GM19467 (cell line): ENCODE results near the gene MACROD2.
"Not testable (repeated sequence)": the region's sequence is repeated elsewhere in the genome, so short reads cannot be mapped to it uniquely, and the experiment has no call there.

ENCODE experiments used
- ATAC-seq: cut with Tn5 transposase; IDR thresholded peaks from one replicate; pipeline ENCODE4 v1.9.1; 2021; ENCODE audit warnings: mild to moderate bottlenecking, moderate library complexity; ENCODE audit not compliant: unreplicated experiment

The MACROD2 gene

DNA sequence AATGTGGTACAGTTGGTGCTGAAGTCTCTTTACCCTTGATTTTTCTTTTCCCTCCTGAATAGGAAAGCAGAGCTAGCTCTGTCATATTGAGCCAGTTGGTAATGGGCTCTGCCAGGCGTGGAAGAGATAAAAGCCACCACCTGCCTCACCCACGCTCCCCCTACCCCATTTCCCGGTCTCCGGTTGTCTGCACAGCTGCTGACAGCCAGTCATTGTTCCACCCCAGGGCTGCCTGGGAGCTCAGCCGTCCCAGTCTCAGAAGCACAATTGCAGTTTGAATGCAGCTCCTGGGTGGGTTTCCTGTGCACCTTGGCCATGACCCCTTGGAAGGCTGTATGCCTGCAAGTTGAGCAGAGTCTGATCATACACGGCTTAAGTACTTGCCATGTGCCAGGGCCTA is 1017.2 kb downstream of the MACROD2 start:
- ATAC-seq = no peak

GRCh38 chr20:15016875-15017274 is 1021.6 kb downstream of the MACROD2 start:
- not testable (repeated sequence) for ATAC-seq

DNA sequence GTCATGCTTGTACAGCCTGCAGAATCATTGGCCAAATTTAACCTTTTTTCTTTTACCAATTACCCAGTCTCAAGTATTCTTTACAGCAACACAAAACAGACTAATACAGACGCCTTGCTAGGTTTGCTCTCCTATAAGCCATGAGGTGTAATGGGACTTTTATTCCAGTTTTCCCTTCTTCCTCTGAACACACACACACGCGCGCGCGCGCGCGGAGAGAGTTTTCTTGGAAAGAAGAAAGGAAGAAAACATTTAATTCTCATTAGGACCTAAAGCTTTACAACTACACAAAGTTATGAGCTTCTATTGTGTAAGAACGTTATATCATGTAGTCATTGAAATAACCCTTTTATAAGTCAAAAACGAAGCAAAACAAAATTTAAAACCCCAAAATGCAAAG is 1023.6 kb downstream of the MACROD2 start:
- no peak for ATAC-seq

DNA sequence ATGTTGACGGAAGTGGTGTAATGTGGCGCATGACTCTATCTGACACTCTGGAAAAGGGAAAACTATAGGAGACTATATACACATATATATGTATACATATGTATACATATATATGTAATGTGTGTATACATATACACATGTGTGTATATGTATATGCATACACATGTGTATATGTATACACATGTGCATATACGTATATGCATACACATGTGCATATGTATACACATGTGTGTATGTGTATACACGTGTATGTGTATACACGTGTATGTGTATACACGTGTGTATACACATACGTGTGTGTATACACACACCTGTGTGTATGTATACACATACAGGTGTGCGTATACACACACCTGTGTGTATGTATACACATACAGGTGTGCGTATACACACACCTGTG is 1025.5 kb downstream of the MACROD2 start:
- no peak for ATAC-seq

- ATAC-seq = no peak
These were observed 1027.6 kb downstream of the MACROD2 start for GRCh38 chr20:15022921-15023320.

DNA sequence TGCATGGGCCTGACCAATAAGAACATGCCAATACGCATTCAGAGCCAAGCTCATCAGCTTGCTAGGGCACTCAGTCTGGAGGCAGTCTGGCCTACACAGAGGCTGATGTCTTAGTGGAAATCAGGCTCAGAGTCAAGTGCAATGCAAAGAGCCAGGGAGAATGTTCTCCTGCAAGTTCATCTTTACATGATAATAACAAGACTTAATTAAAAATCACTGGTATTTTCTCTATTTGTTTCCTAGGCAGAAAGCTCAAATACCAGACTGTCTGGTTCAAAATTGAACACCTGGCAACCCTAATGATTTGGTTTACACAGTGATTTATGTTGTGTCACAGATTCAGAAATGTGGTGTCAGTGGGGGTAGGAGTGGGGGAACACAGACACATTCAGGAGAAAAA is 1031.4 kb downstream of the MACROD2 start:
- no peak for ATAC-seq

DNA sequence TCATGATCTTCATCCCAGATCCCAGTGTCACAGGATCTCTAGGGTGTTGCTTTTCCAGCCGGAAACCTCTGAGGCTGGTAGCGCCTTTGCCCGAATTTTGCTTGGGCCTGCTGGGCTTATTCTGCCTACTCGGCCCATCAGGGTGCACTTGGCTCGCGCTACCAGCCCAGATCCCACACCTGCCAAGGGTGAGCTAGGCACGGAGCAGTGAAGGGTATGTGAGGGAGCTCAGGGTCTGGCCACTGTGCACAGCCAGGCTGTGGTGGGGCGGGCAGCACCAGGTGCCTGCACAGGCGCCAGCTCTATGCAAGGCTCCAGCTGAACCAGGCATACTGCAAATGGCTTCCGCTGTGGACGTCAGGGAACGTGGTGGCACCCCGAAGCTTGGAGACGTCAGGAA is 1035.5 kb downstream of the MACROD2 start:
- ATAC-seq = no peak

DNA sequence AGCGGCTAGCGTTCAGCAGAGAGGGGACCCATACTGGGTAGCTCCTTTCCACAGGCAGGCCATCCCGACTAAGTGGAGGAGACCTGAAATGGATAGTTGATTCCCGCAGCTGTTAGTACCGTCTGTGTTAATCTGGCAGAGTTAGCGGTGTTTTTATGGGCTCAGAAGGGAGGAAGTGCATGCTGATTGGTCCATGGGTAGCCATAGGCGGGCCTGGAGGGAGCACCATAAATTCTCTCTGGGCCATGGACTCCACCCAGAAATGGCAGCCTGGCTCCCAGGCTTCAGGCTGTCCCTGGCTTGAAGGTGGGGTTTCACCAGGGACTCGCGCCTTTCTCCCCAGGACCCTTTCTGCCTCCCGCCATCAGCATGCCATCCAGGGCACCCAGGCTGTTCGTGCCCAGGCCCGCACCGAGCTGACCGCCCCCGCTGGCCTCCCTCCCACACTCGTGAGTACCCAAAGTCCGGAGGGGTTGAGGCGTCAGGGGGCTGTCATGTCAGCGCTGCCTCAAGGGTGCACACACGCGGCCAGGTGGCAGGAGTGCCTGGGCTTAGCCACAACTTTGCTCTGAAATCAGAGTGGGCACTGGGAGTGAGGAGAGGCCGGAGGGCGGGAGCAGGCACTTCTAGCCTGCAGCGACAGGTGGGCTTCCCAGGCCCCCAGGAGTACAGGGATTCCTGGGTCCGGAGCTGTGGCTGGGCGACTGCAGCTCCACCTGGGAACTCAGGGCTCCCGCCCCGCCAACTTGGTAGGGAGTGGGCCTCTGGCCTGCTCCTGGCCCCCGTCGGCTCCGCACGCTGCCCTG is 1036.4 kb downstream of the MACROD2 start:
- ATAC-seq = no peak

DNA sequence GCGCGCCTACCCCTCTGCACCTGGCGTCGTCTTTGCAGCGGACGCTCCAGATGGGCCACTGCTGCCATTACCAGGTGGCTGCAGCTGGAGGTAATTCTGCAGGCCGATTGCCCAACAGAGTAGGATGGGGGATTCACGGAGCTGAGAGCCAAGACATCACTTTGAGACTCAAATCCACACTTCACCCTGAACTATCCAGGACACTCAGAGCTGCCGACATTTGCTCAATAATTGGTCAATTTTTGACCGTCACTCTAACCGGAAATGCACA is 1037.0 kb downstream of the MACROD2 start:
- no peak for ATAC-seq

DNA sequence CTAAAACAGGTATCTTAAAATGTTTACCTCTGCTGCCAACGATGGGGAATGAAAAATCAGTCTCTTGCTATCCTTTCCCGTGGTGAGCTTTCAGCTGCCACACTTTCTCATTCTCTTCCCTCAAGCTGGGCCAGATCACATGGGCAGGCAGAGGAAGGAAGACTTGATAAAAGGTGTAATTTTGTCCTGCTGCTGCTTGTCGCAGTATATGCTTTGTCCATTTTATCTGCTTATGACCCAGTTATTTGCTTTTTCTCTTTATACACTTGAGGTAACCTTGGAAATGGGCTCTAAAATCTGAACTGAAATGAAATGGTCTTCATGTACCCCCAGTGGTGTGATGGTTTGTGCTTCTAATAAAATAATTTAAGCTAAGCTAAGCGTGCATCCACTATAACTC is 1038.0 kb downstream of the MACROD2 start:
- ATAC-seq = no peak

DNA sequence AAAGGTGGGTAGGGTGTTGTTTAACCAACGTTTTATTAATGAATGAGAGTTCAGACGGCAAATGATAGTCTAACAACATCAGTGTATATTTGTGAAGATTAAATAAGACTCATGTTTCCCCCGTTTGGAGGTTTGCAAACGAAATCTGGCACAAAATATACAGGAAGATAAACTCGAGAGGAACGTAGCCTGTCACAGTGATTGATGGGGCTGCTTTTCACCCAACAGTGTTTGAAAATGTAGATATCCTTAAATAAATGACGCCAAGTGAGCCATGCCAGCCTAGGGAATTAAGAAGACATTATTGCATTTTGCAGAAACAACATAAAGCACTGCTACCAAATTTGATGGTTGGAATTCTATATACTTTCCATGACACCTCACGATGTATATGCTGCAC is 1038.6 kb downstream of the MACROD2 start:
- no peak for ATAC-seq

- no peak for ATAC-seq
These were observed 1041.6 kb downstream of the MACROD2 start for GRCh38 chr20:15036948-15037347.

DNA sequence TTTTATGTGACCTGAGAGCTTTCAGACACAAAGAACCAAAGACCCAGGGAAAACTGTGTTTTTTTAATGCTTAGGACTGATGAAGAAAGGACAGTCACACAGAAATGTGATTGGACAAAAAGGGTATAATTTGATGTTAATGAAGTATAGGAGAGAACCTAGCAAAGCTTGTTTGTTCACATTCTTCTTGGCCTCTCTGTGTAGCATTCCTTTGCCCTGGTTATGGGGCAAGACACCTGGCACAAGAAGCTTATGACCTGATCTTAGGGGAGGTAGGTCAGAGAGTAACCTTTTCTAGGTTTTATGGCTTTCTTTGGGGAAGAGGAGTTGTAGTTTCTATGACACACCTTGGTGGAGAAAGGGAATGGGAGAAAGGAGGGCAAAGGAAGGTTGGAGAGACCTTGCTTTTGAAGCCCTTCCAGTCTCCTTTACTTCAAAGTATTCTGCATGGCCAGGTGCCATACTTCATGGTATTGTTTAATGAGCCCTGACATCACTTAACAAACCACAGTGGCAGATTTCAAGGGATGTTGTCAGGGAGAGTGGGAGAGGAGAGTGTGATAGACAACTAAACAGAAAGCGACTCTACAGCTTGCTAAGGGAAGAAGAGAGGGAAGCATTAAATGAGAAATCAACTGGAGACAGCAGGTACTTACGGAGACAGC is 1043.9 kb downstream of the MACROD2 start:
- no peak for ATAC-seq

GRCh38 chr20:15042723-15043122 is 1047.4 kb downstream of the MACROD2 start:
- no peak for ATAC-seq

- ATAC-seq = no peak
These were observed 1049.9 kb downstream of the MACROD2 start for GRCh38 chr20:15045246-15045645.

DNA sequence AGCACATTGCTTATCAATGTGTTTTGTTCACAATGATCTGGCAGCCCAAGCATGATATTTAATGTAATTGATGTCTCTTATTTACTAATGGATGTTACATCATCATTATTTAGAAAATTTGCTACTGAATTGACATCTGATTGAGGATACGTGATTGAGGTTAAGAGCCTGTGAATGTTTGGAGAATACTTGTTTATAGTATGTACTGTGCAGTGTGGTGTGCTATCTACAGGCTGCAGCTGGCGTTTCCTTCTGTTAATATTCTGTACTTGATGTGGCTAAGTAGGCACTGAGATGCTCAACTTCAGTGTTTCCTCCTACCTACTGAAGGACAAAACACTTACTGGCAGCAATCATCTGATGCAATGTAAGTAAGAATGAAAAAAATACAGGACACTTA is 1051.7 kb downstream of the MACROD2 start:
- no peak for ATAC-seq

- ATAC-seq = no peak
These were observed 1052.3 kb downstream of the MACROD2 start for GRCh38 chr20:15047601-15048000.

DNA sequence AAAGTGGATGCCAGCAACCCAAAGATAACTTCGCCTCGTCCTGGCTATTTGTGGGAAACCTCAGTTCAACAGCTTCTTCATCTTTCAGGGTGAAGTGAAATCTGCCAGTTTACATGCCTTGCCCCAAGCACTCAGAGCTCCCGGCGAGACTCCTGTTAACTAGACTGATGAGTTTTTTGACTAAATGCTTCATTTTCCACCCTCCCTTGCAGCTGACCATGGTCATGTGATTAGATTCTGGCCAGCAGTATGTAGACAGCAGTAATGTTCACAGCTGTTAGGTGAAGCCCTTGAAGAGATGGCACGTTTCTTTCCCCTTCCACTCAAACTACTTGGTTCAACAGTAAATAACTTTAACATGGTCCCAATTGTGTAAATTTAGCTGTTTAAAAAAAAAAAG is 1060.9 kb downstream of the MACROD2 start:
- ATAC-seq = no peak

DNA sequence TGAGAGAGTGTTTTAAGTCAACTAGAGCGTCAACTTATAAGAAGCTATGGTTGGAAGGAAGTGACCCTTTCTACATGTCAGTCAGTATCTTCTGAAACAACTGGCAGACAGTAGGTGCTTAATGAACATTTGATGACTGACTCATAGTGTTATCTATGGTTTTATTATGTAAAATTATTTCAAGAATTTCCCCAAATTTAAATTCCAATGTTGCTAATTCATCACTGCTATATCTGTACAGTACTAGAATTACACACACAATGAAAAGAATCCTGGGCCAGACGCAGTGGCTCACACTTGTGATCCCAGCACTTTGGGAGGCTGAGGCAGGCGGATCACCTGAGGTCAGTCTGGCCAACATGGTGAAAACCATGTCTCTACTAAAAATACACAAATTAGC is 1063.5 kb downstream of the MACROD2 start:
- ATAC-seq = no peak

DNA sequence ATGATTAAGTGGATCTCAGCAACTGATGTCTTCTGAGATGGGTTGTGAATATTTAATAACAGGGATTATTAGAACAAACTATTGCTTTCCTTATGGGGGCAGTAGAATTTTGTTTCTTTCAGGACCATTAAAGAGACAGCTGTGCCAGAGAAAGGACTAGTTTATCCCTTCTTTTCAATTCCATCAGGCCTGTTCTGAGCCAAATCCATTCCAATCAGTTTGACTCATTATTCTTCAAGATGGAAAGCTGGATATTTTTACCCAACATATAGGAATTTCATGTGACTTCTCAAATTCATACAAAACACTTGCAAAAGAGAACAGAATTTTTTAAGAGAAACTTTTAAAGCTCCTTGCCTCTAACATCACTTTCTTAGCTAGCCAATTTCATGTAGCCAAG is 1064.1 kb downstream of the MACROD2 start:
- ATAC-seq = no peak

GRCh38 chr20:15060265-15061060 is 1065.1 kb downstream of the MACROD2 start:
- ATAC-seq = no peak

GRCh38 chr20:15061061-15061430 is 1065.7 kb downstream of the MACROD2 start:
- no peak for ATAC-seq
